HCT116 (cell line): ENCODE results near the gene RHBDL3.

ENCODE experiments used
- CEBPB ChIP-seq: IDR thresholded peaks from 2 replicates; pipeline ENCODE4 v1.6.1; 2012; ENCODE audit warnings: low read depth
- CTCF ChIP-seq, 3 experiments: fragments of 200-600 bp in 1 of 3; sonication (generic) in 1 of 3; IDR thresholded peaks in 2 of 3; conservative IDR thresholded peaks in 1 of 3; 2 replicates each; pipeline ENCODE4 v1.5.1; 2012 to 2017; ENCODE audit warnings: low read depth in 2 of 3, low read length in 2 of 3, antibody characterized with exemption in 1 of 3, borderline replicate concordance in 1 of 3, control low read depth in 1 of 3, mild to moderate bottlenecking in 1 of 3, mixed read lengths in 1 of 3, mixed run types in 1 of 3, moderate library complexity in 1 of 3; ENCODE audit not compliant: insufficient read depth in 1 of 3
- MAX ChIP-seq: IDR thresholded peaks from 2 replicates; pipeline ENCODE4 v1.6.1; 2012
- POLR2A ChIP-seq: IDR thresholded peaks from 2 replicates; pipeline ENCODE4 v1.7.0; 2011; ENCODE audit warnings: borderline replicate concordance; ENCODE audit not compliant: insufficient read depth, insufficient read length; ENCODE audit errors: extremely low read depth
- REST ChIP-seq: IDR thresholded peaks from 2 replicates; pipeline ENCODE4 v1.6.1; 2012; ENCODE audit warnings: low read depth

GRCh38 chr17:32265192-32265923 is at the start of gene RHBDL3:
- no peak for TF ChIP-seq REST
- no peak for TF ChIP-seq CTCF (IDR thresholded peaks at IDR 0.05 in 2 of 3, conservative IDR thresholded peaks at IDR 0.05 in 1 of 3; ENCODE audit: borderline replicate concordance in 1 of 3, insufficient read depth in 1 of 3, low read depth in 2 of 3, low read length in 2 of 3)
- no peak for TF ChIP-seq MAX
- no peak for TF ChIP-seq POLR2A
- no peak for TF ChIP-seq CEBPB
